Endothelial cell of umbilical vein (primary cell): ENCODE data around the gene CA4. TPM values are rescaled to one million over a fixed set of nuclear protein-coding genes. Genes with fewer than 3 reads are reported as not detected.
"Not testable (repeated sequence)": the region's sequence is repeated elsewhere in the genome, so short reads cannot be mapped to it uniquely, and the experiment has no call there.

Source experiments
- Bru-seq: library from RNA; stranded (reverse); fragments of 400-500 nt; gene quantifications from one replicate; lab custom pipeline; 2021; lab: Mats Ljungman, UMichigan
- BruChase-seq, 2 experiments: library from RNA; stranded (reverse); fragments of 400-500 nt; gene quantifications; one replicate each; lab custom pipeline; 2021; lab: Mats Ljungman, UMichigan
- BruUV-seq: library from RNA; stranded (reverse); fragments of 400-500 nt; replicated peaks from 2 replicates; lab custom pipeline; 2021; lab: Mats Ljungman, UMichigan
- CTCF ChIA-PET: fragments of 300-600, 350-600 bp; sonication (Branson Sonifier 250); formaldehyde crosslinking; loops from one replicate; lab custom pipeline; 2021; ENCODE audit warnings: antibody characterized with exemption, inconsistent platforms; lab: Charles Lee
- POLR2A ChIA-PET: fragments of 300-600, 350-600 bp; sonication (Branson Sonifier 250); formaldehyde crosslinking; loops from one replicate; lab custom pipeline; 2021; ENCODE audit warnings: antibody characterized with exemption, inconsistent platforms; lab: Charles Lee
- DNase-seq: peaks from one replicate; pipeline ENCODE4 v3.0.0-alpha.2; 2011; ENCODE audit warnings: low read depth, low spot score
- FAIRE-seq: peaks from 2 replicates; lab custom pipeline; 2011; peaks lifted over from hg19 to GRCh38; lab: Jason Lieb, UNC
- H2AFZ ChIP-seq: 2 replicates; pipeline ENCODE4 v1.6.0; 2012; ENCODE audit warnings: low read depth, low read length, control low read depth, inconsistent platforms
- H3K27ac ChIP-seq: 2 replicates; pipeline ENCODE4 v1.5.1; 2011; ENCODE audit warnings: low read depth, mild to moderate bottlenecking, control low read depth, low read length, moderate library complexity; ENCODE audit not compliant: insufficient read depth
- H3K27me3 ChIP-seq, 2 experiments: 2 replicates each; pipeline versions ENCODE4 v1.6.0 to v1.6.1; 2011; ENCODE audit warnings: low read length in 2 of 2, mixed read lengths in 1 of 2; ENCODE audit not compliant: control insufficient read depth in 2 of 2, insufficient read depth in 2 of 2
- H3K36me3 ChIP-seq, 2 experiments: 2 replicates in 1 of 2; 3 replicates in 1 of 2; pipeline ENCODE4 v1.5.1; 2011; ENCODE audit warnings: low read length in 2 of 2, mild to moderate bottlenecking in 1 of 2, moderate library complexity in 1 of 2; ENCODE audit not compliant: control insufficient read depth in 2 of 2, insufficient read depth in 2 of 2; ENCODE audit errors: extremely low read depth in 1 of 2
- H3K4me1 ChIP-seq: 3 replicates; pipeline ENCODE4 v1.5.1; 2011; ENCODE audit warnings: mild to moderate bottlenecking, low read length; ENCODE audit not compliant: control insufficient read depth, insufficient read depth; ENCODE audit errors: extremely low read depth
- H3K4me2 ChIP-seq: 2 replicates; pipeline ENCODE4 v1.6.1; 2011; ENCODE audit warnings: low read length, control low read depth, mixed read lengths; ENCODE audit not compliant: insufficient read depth
- H3K4me3 ChIP-seq, 3 experiments: fragments of 200-600 bp in 1 of 3; sonication (generic), shearing (Covaris generic) in 1 of 3; replicated peaks in 1 of 3; 2 replicates each; pipeline ENCODE4 v1.5.1; 2011 to 2016; ENCODE audit warnings: control low read depth in 3 of 3, low read length in 3 of 3, mild to moderate bottlenecking in 2 of 3, inconsistent platforms in 1 of 3, low read depth in 1 of 3, moderate library complexity in 1 of 3; ENCODE audit not compliant: insufficient read depth in 1 of 3
- H3K79me2 ChIP-seq: 2 replicates; pipeline ENCODE4 v1.6.0; 2012; ENCODE audit warnings: low read length, inconsistent platforms; ENCODE audit not compliant: control insufficient read depth, insufficient read depth
- H3K9ac ChIP-seq: replicated peaks from 2 replicates; pipeline ENCODE3; 2011; ENCODE audit warnings: low read length, control low read depth; ENCODE audit not compliant: insufficient read depth; ENCODE audit errors: extremely low read depth
- H3K9me1 ChIP-seq: replicated peaks from 3 replicates; pipeline ENCODE4 v1.6.0; 2011; ENCODE audit warnings: mild to moderate bottlenecking, low read length; ENCODE audit not compliant: control insufficient read depth, insufficient read depth; ENCODE audit errors: extremely low read depth
- H3K9me3 ChIP-seq: replicated peaks from 2 replicates; pipeline ENCODE4 v1.5.1; 2012; ENCODE audit warnings: low read length, inconsistent platforms; ENCODE audit not compliant: control insufficient read depth, insufficient read depth
- H4K20me1 ChIP-seq: replicated peaks from 2 replicates; pipeline ENCODE3; 2011; ENCODE audit warnings: mild to moderate bottlenecking, low read length; ENCODE audit not compliant: control insufficient read depth, insufficient read depth; ENCODE audit errors: extremely low read depth
- CTCF ChIP-seq, 2 donors: IDR thresholded peaks; 1 replicate in 1 of 2; 2 replicates in 1 of 2; pipeline ENCODE4 v1.5.1; 2011; ENCODE audit warnings: low read length in 2 of 2, mild to moderate bottlenecking in 2 of 2, moderate library complexity in 2 of 2, control low read depth in 1 of 2, inconsistent platforms in 1 of 2, low read depth in 1 of 2; ENCODE audit not compliant: insufficient read depth in 1 of 2; ENCODE audit errors: extremely low read depth in 1 of 2
- EZH2 ChIP-seq: IDR thresholded peaks from 2 replicates; pipeline ENCODE4 v1.6.1; 2012; ENCODE audit warnings: borderline replicate concordance, low read depth, mild to moderate bottlenecking, moderate library complexity, low read length, inconsistent platforms; ENCODE audit not compliant: severe bottlenecking
- POLR2A ChIP-seq: IDR thresholded peaks from 2 replicates; pipeline ENCODE4 v1.6.1; 2012; ENCODE audit warnings: low read depth, mild to moderate bottlenecking, control low read depth, low read length
- dilution Hi-C: fragments of 300-500 bp; cut with MboI; formaldehyde crosslinking; loops from one replicate; pipeline ENCODE4 v1.15.0; 2019; ENCODE audit warnings: low sequenced_read_pairs; ENCODE audit not compliant: extremely low pct_ligation_motif_present
- intact Hi-C: fragments of 100-400 bp; cut with micrococcal nuclease; formaldehyde crosslinking; loops from one replicate; pipeline ENCODE4 v1.10.0; 2022
- long read RNA-seq: library from polyadenylated mRNA; stranded (forward); transcript quantifications from one replicate; pipeline ENCODE4 v2.0.0, GENCODE V29; 2021
- polyA minus RNA-seq, 3 experiments: library from RNA; depleted of rRNA, polyadenylated mRNA; stranded (reverse); fragments of >200 nt; gene quantifications; 1 replicate in 1 of 3; 2 replicates in 2 of 3; pipeline ENCODE4 v1.2.3, GENCODE V29; 2011
- polyA plus RNA-seq, 4 experiments: library from polyadenylated mRNA; depleted of rRNA in 3 of 4; stranded (reverse) in 3 of 4; unstranded in 1 of 4; fragments of >200 nt; gene quantifications; 2 replicates each; pipeline versions ENCODE4 v1.2.1 to v1.2.3, GENCODE V29; 2011 to 2012; ENCODE audit warnings: missing spikeins in 1 of 4
- total RNA-seq: library from RNA; stranded (reverse); gene quantifications from 2 replicates; pipeline ENCODE4 v1.2.3, GENCODE V29; 2021

The CA4 gene
- total RNA-seq (0.29 TPM in 1 of 2 replicates, not detected in the other), polyA plus RNA-seq (0.10 and 0.17 TPM in 2 replicates), polyA minus RNA-seq (0.41 TPM in 1 of 2 replicates, not detected in the other), Bru-seq, nascent RNA (percentile 12 among the genes with signal in this experiment), BruChase-seq, experiment 1, labeled RNA remaining after a 6-hour chase (not detected), BruChase-seq, experiment 2, labeled RNA remaining after a 2-hour chase (percentile 12 among the genes with signal in this experiment)
- polyA plus RNA-seq (2011; cell fraction: cytosol; rRNA removed): 0.14 and 0.17 TPM in 2 replicates
- 0.36 and 0.66 TPM in 2 replicates for polyA plus RNA-seq (2011; cell fraction: nucleus; rRNA removed)
- not detected in 2 replicates for polyA plus RNA-seq (2012)
- not detected for polyA minus RNA-seq (2011; cell fraction: cytosol; rRNA and poly(A)+ RNA removed)
- not detected in 2 replicates for polyA minus RNA-seq (2011; cell fraction: nucleus; rRNA and poly(A)+ RNA removed)
- long read RNA-seq: 0 reads

GRCh38 chr17:60149691-60150582 lies at the start of gene CA4:
Gene CA4 (plus strand): TSS chr17:60149973. CDS start chr17:60150035, 62 bp downstream.
- H3K4me2 ChIP-seq: no peak within 1 kb of the TSS
- H3K9ac ChIP-seq: no peak within 1 kb of the TSS
- no peaks in the 10 kb centered on the region for H3K9me3 ChIP-seq
- H2AFZ ChIP-seq: no peak within 1 kb of the TSS
- peak; percentile 82 for TF ChIP-seq EZH2
- no peak for TF ChIP-seq POLR2A
- no peak for TF ChIP-seq CTCF (IDR thresholded peaks at IDR 0.05; ENCODE audit: extremely low read depth in 1 of 2, insufficient read depth in 1 of 2, low read depth in 1 of 2, low read length in 2 of 2)
- H3K4me3 ChIP-seq: no peak within 1 kb of the TSS
- CTCF ChIA-PET: interaction anchor here (0.9 to 1.8 kb wide), 4 partner anchors 8 to 81 kb away, joined by 3 to 5 read pairs (median 4); no protein-coding TSS in a partner anchor
- intact Hi-C loops: loop anchor here (10.0 kb wide), 3 partner anchors 245 to 485 kb away; partner anchors contain the start of gene USP32
- FAIRE-seq (no peak), DNase-seq (no peak)
- H3K27ac ChIP-seq: no peak within 1 kb of the TSS
- POLR2A ChIA-PET: no interaction called here
- H3K4me1 ChIP-seq: no peaks in the 10 kb centered on the region
- H4K20me1 ChIP-seq: no peaks in the 10 kb centered on the region
- no peaks in the 10 kb centered on the region for H3K36me3 ChIP-seq
- dilution Hi-C loops: no loop called here
- H3K9me1 ChIP-seq: no peaks in the 10 kb centered on the region
- H3K27me3 ChIP-seq: peaks cover 65 to 77% of the 10 kb centered on the region in 2 experiments
- no TSS peak for BruUV-seq
- H3K79me2 ChIP-seq: no peaks in the 10 kb centered on the region

- DNase-seq, H2AFZ ChIP-seq, H3K27ac ChIP-seq, H3K9ac ChIP-seq, BruUV-seq, H3K4me1 ChIP-seq, H3K4me3 ChIP-seq, H4K20me1 ChIP-seq, H3K9me1 ChIP-seq, dilution Hi-C loops, H3K27me3 ChIP-seq, H3K36me3 ChIP-seq, H3K9me3 ChIP-seq, H3K4me2 ChIP-seq, POLR2A ChIA-PET, H3K79me2 ChIP-seq: not testable (repeated sequence)
- intact Hi-C loops: loop anchor here (10.0 kb wide), 1 partner anchor 334 kb away; no protein-coding TSS in a partner anchor
- CTCF ChIA-PET: interaction anchor here (0.6 kb wide), 1 partner anchor 13 kb away, joined by 4 read pairs; no protein-coding TSS in a partner anchor
- FAIRE-seq: peak; percentile 72
Measured at GRCh38 chr17:60100577-60100976, 49.2 kb upstream of the CA4 start.

GRCh38 chr17:60102015-60102631 lies 47.6 kb upstream of the CA4 start:
- POLR2A ChIA-PET, H3K79me2 ChIP-seq, H3K9me3 ChIP-seq, BruUV-seq, H3K27me3 ChIP-seq, H4K20me1 ChIP-seq, H3K27ac ChIP-seq, H3K4me1 ChIP-seq, dilution Hi-C loops, H3K9me1 ChIP-seq, H3K36me3 ChIP-seq, CTCF ChIA-PET, H3K9ac ChIP-seq: not testable (repeated sequence)
- H3K4me3 ChIP-seq: peak overlapping the region in 1 of 3 experiments; percentile 22
- DNase-seq (peak; percentile 20), FAIRE-seq (peak; percentile 79)
- intact Hi-C loops: loop anchor here (10.0 kb wide), 1 partner anchor 333 kb away; no protein-coding TSS in a partner anchor
- H2AFZ ChIP-seq: peak overlapping the region; percentile 84
- H3K4me2 ChIP-seq: peak overlapping the region; percentile 56
